Neural cell (in vitro differentiated cells): ENCODE results near the gene AATK.

Experiments used
- EP300 ChIP-seq: fragments of 450-650 bp; conservative IDR thresholded peaks from 2 replicates; pipeline ENCODE4 v1.6.1; 2014; ENCODE audit warnings: antibody characterized with exemption, mild to moderate bottlenecking, moderate library complexity; ENCODE audit not compliant: poor library complexity, severe bottlenecking
- EZH2 ChIP-seq: fragments of 200-600, 300-800 bp; shearing (Covaris generic), sonication (generic); IDR thresholded peaks from 2 replicates; pipeline ENCODE4 v1.6.1; 2014; ENCODE audit warnings: antibody characterized with exemption, low read length, borderline replicate concordance, mild to moderate bottlenecking; ENCODE audit not compliant: insufficient read depth, poor library complexity, severe bottlenecking
- MXI1 ChIP-seq: fragments of 450-650 bp; conservative IDR thresholded peaks from 2 replicates; pipeline ENCODE4 v1.6.1; 2014; ENCODE audit warnings: antibody characterized with exemption, mild to moderate bottlenecking; ENCODE audit not compliant: poor library complexity, severe bottlenecking
- POLR2AphosphoS5 ChIP-seq: IDR thresholded peaks from 2 replicates; pipeline ENCODE4 v1.6.1; 2012
- RAD21 ChIP-seq: fragments of 450-650 bp; conservative IDR thresholded peaks from 2 replicates; pipeline ENCODE4 v1.6.1; 2014; ENCODE audit warnings: antibody characterized with exemption, mild to moderate bottlenecking, moderate library complexity
- REST ChIP-seq: IDR thresholded peaks from 2 replicates; pipeline ENCODE4 v1.6.1; 2012; ENCODE audit warnings: borderline replicate concordance
- SMC3 ChIP-seq: fragments of 450-650 bp; conservative IDR thresholded peaks from 2 replicates; pipeline ENCODE4 v1.6.1; 2014; ENCODE audit warnings: antibody characterized with exemption, mild to moderate bottlenecking, moderate library complexity; ENCODE audit not compliant: poor library complexity
- TAF1 ChIP-seq: IDR thresholded peaks from 2 replicates; pipeline ENCODE4 v1.6.1; 2012; ENCODE audit warnings: low read depth
- TF ChIP-seq, protein P1 (sequence below): fragments of 450-650 bp; IDR thresholded peaks from 2 replicates; pipeline ENCODE4 v1.5.1; 2014; ENCODE audit warnings: antibody characterized with exemption, mild to moderate bottlenecking, moderate library complexity; ENCODE audit not compliant: poor library complexity, severe bottlenecking

DNA sequence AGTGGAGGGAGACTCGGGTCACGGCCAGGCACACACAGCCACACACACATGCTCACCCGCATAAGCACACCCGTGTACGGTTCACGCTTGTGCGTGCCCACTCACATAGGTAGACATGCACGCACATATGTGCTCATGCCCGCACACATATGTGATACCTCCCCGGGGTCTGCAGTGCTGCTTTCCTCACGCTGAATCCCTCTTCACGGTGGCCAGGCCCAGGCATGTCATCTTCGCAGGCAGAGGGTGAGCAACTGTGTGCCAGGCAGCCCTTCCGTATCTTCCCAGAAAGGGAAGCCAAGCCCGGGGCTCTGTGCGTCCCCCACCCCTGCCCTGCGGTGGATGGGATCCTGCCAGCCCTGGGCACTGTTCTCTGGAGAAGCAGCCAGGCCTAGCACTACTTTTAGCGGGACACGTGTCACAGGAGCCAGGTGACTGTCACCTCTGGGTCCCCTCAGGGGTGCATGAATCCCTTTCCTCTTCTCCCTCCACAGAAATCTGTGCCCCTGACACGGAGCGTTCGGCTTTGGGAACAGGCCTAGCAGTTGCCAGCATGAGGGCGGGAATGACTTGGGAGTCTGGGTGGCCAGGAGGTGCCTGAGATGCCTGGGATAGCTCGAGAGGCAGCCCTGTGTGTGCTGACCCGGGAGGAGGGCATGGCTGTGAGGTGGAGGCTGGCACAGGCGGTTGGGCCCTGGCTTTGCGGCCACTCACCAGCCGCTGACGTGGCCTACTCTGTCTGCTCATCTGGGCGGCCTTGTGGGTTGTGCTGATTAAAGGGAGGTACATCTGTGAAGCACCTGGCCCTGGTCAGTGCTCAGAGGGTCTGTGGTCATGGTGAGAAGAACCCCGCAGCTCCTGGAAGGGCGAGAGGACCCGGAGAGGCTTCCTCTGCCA lies 83.6 kb downstream of the AATK start:
- TF ChIP-seq SMC3 (no peak), MXI1 (no peak), POLR2AphosphoS5 (no peak), EZH2 (no peak), EP300 (no peak), REST (no peak), RAD21 (no peak), TAF1 (no peak)
- TF ChIP-seq, protein P1, sequence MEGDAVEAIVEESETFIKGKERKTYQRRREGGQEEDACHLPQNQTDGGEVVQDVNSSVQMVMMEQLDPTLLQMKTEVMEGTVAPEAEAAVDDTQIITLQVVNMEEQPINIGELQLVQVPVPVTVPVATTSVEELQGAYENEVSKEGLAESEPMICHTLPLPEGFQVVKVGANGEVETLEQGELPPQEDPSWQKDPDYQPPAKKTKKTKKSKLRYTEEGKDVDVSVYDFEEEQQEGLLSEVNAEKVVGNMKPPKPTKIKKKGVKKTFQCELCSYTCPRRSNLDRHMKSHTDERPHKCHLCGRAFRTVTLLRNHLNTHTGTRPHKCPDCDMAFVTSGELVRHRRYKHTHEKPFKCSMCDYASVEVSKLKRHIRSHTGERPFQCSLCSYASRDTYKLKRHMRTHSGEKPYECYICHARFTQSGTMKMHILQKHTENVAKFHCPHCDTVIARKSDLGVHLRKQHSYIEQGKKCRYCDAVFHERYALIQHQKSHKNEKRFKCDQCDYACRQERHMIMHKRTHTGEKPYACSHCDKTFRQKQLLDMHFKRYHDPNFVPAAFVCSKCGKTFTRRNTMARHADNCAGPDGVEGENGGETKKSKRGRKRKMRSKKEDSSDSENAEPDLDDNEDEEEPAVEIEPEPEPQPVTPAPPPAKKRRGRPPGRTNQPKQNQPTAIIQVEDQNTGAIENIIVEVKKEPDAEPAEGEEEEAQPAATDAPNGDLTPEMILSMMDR: no peak
